NK-92 (cell line): ENCODE results near the gene DCAF7.

Source experiments
- DNase-seq: peaks from one replicate; lab custom pipeline; 2025; ENCODE audit not compliant: unreplicated experiment; lab: John Stamatoyannopoulos, UW

DCAF7 gene

GRCh38 chr17:63524051-63524450, 26.2 kb upstream of the DCAF7 start:
- DNase-seq: no peak

- DNase-seq: no peak
These were observed 24.9 kb upstream of the DCAF7 start for GRCh38 chr17:63525190-63525946.

- DNase-seq: no peak
These were observed 23.4 kb upstream of the DCAF7 start for GRCh38 chr17:63526861-63527260.

GRCh38 chr17:63528183-63528582, 22.1 kb upstream of the DCAF7 start:
- no peak for DNase-seq

- no peak for DNase-seq
These were observed 20.3 kb upstream of the DCAF7 start for GRCh38 chr17:63529711-63530556.

GRCh38 chr17:63530557-63531021, 19.7 kb upstream of the DCAF7 start:
- no peak for DNase-seq

- no peak for DNase-seq
These were observed 19.0 kb upstream of the DCAF7 start for GRCh38 chr17:63531022-63531965.

GRCh38 chr17:63533433-63534077, 16.7 kb upstream of the DCAF7 start:
- no peak for DNase-seq

- DNase-seq: no peak
These were observed 16.2 kb upstream of the DCAF7 start for GRCh38 chr17:63534078-63534570.

GRCh38 chr17:63534816-63535455, 15.3 kb upstream of the DCAF7 start:
- no peak for DNase-seq

- no peak for DNase-seq
These were observed 14.6 kb upstream of the DCAF7 start for GRCh38 chr17:63535640-63536039.

- no peak for DNase-seq
These were observed 13.3 kb upstream of the DCAF7 start for GRCh38 chr17:63537001-63537400.

- no peak for DNase-seq
These were observed 12.1 kb upstream of the DCAF7 start for GRCh38 chr17:63537991-63538692.

- DNase-seq: no peak
These were observed 11.3 kb upstream of the DCAF7 start for GRCh38 chr17:63538693-63539595.

GRCh38 chr17:63540590-63540989, 9.7 kb upstream of the DCAF7 start:
- DNase-seq: no peak

- no peak for DNase-seq
These were observed 8.1 kb upstream of the DCAF7 start for GRCh38 chr17:63542218-63542545.

- DNase-seq: no peak
These were observed 7.1 kb upstream of the DCAF7 start for GRCh38 chr17:63542942-63543821.
